ENCODE measurements around the gene OPCML.

The OPCML gene

GRCh38 chr11:133166662-133167061, 365.6 kb downstream of the OPCML start:
- ATAC-seq (ENCODE audit: low read depth) (no peak), DNase-seq (ENCODE audit: low spot score) (no peak)
- no peak for TF ChIP-seq CTCF (IDR thresholded peaks at IDR 0.05; ENCODE audit: poor library complexity, severe bottlenecking)
- no peaks in the 10 kb centered on the region for H3K27me3 ChIP-seq (ENCODE audit: insufficient read depth, poor library complexity, severe bottlenecking)
- no peaks in the 10 kb centered on the region for H3K4me1 ChIP-seq (ENCODE audit: insufficient read depth, poor library complexity, severe bottlenecking)
- H3K27ac ChIP-seq (ENCODE audit: poor library complexity, severe bottlenecking): no peak overlapping the region
- no peak overlapping the region for H3K4me3 ChIP-seq (ENCODE audit: severe bottlenecking)
- no peaks in the 10 kb centered on the region for H3K9me3 ChIP-seq (ENCODE audit: severe bottlenecking)
- no peaks in the 10 kb centered on the region for H3K36me3 ChIP-seq (ENCODE audit: low read depth)

- Histone ChIP-seq H3K4me3 (ENCODE audit: severe bottlenecking) (no peak overlapping the region), H3K4me1 (ENCODE audit: insufficient read depth, poor library complexity, severe bottlenecking) (no peaks in the 10 kb centered on the region), H3K9me3 (ENCODE audit: severe bottlenecking) (no peaks in the 10 kb centered on the region), H3K27me3 (ENCODE audit: insufficient read depth, poor library complexity, severe bottlenecking) (no peaks in the 10 kb centered on the region), H3K36me3 (ENCODE audit: low read depth) (no peaks in the 10 kb centered on the region), H3K27ac (ENCODE audit: poor library complexity, severe bottlenecking) (no peak overlapping the region)
- no peak for DNase-seq (ENCODE audit: low spot score)
- no peak for ATAC-seq (ENCODE audit: low read depth)
- no peak for TF ChIP-seq CTCF (IDR thresholded peaks at IDR 0.05; ENCODE audit: poor library complexity, severe bottlenecking)
Measured at GRCh38 chr11:133164986-133165385, 367.3 kb downstream of the OPCML start.

- Histone ChIP-seq H3K9me3 (ENCODE audit: severe bottlenecking) (no peaks in the 10 kb centered on the region), H3K36me3 (ENCODE audit: low read depth) (no peaks in the 10 kb centered on the region), H3K27ac (ENCODE audit: poor library complexity, severe bottlenecking) (no peak overlapping the region), H3K27me3 (ENCODE audit: insufficient read depth, poor library complexity, severe bottlenecking) (no peaks in the 10 kb centered on the region), H3K4me1 (ENCODE audit: insufficient read depth, poor library complexity, severe bottlenecking) (no peaks in the 10 kb centered on the region), H3K4me3 (ENCODE audit: severe bottlenecking) (no peak overlapping the region)
- DNase-seq (ENCODE audit: low spot score) (no peak), ATAC-seq (ENCODE audit: low read depth) (peak; percentile 60)
- peak; percentile 73 for TF ChIP-seq CTCF (IDR thresholded peaks at IDR 0.05; ENCODE audit: poor library complexity, severe bottlenecking)
Measured at GRCh38 chr11:133163463-133164419, 368.6 kb downstream of the OPCML start.

- no peak for DNase-seq (ENCODE audit: low spot score)
- H3K36me3 ChIP-seq (ENCODE audit: low read depth): no peaks in the 10 kb centered on the region
- no peaks in the 10 kb centered on the region for H3K9me3 ChIP-seq (ENCODE audit: severe bottlenecking)
- no peak overlapping the region for H3K4me3 ChIP-seq (ENCODE audit: severe bottlenecking)
- no peak overlapping the region for H3K27ac ChIP-seq (ENCODE audit: poor library complexity, severe bottlenecking)
- no peaks in the 10 kb centered on the region for H3K27me3 ChIP-seq (ENCODE audit: insufficient read depth, poor library complexity, severe bottlenecking)
- no peak for TF ChIP-seq CTCF (IDR thresholded peaks at IDR 0.05; ENCODE audit: poor library complexity, severe bottlenecking)
- no peaks in the 10 kb centered on the region for H3K4me1 ChIP-seq (ENCODE audit: insufficient read depth, poor library complexity, severe bottlenecking)
- ATAC-seq (ENCODE audit: low read depth): no peak
Measured at GRCh38 chr11:133162227-133162626, 370.1 kb downstream of the OPCML start.

GRCh38 chr11:133160754-133161153, 371.5 kb downstream of the OPCML start:
- Histone ChIP-seq H3K27me3 (ENCODE audit: insufficient read depth, poor library complexity, severe bottlenecking) (peaks cover 10% of the 10 kb centered on the region), H3K4me3 (ENCODE audit: severe bottlenecking) (no peak overlapping the region), H3K4me1 (ENCODE audit: insufficient read depth, poor library complexity, severe bottlenecking) (no peaks in the 10 kb centered on the region), H3K9me3 (ENCODE audit: severe bottlenecking) (peaks cover 2% of the 10 kb centered on the region), H3K36me3 (ENCODE audit: low read depth) (no peaks in the 10 kb centered on the region), H3K27ac (ENCODE audit: poor library complexity, severe bottlenecking) (no peak overlapping the region)
- TF ChIP-seq CTCF (IDR thresholded peaks at IDR 0.05; ENCODE audit: poor library complexity, severe bottlenecking): no peak
- ATAC-seq (ENCODE audit: low read depth): no peak
- no peak for DNase-seq (ENCODE audit: low spot score)
